ENCODE results near the gene CTSD. TPM values are rescaled to one million over a fixed set of nuclear protein-coding genes. Genes with fewer than 3 reads are reported as not detected.
A peak's percentile ranks its signal among the peaks of the same experiment; 100 is the strongest.
"Not testable (repeated sequence)": the region's sequence is repeated elsewhere in the genome, so short reads cannot be mapped to it uniquely, and the experiment has no call there.

CTSD gene
- total RNA-seq, 3 donors from 2014 or later: 74.9 to 101 (median 83.7) TPM

DNA sequence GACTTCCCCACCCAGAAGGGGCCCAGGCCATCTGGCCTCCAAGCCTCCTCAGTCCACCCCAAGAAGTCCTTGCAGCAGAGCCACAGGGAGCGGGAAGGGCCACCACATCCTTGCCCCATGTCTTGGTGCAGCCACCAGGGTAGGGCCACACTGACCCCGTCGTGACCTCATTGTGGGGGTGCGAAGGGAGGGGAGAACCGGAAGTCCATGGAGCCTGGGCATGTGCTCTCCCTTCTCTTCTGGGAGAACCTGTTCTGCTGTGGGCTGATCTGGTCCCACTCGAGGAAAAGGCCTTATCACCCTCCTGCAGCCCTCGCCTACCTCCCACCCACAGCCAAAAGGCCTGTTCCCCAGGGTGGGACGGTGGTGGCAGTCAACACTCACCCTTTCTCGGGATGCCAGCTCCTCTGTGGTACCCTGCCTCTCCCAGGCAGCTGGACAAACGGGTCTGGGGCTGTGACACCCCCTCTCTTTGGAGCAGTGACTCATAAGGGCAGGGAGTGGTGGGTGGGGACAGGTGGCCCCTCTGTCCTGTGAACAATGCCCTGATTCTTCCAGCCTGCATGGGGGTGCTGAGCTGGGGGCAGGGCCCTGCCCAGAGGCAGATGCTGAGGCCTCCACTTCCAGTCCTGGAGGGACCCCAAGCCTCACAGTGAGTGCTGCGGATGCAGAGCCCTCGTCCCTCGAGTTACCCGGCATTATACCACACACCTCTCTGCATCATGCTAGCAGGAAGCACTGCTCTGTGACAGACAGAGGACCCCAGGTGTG is 14.6 kb upstream of the CTSD start:
- H3K4me1 Mint-ChIP-seq (ENCODE audit: low read depth): peaks cover 6% of the 10 kb centered on the region
- no peaks in the 10 kb centered on the region for H3K9me3 Mint-ChIP-seq
- H3K27me3 Mint-ChIP-seq (ENCODE audit: low read depth): no peaks in the 10 kb centered on the region
- no peak for DNase-seq
- ATAC-seq: no peak
- no peak overlapping the region for H3K4me3 Mint-ChIP-seq
- H3K36me3 Mint-ChIP-seq (ENCODE audit: insufficient read depth): no peaks in the 10 kb centered on the region

DNA sequence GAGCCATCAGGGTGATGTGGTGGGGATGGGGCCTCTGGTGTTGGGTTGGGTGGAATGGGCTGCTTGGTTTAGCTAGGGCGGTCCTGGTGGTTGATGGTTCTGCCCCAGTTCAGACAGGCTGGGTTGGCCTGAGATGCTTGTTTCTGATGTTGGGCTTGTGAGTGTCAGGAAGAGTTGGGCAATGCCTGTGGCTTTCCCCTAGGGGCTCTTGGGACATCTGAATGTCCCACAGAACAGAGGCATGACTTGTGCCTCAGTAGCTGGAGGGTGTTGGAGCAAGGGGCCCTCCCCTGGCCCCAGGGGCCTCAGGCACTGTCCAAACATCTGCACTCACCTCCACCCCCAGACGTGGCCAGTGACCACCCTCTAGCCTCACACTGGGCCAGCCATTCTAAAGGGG is 14.0 kb upstream of the CTSD start:
- peaks cover 8% of the 10 kb centered on the region for H3K4me1 Mint-ChIP-seq (ENCODE audit: low read depth)
- H3K4me3 Mint-ChIP-seq: no peak overlapping the region
- H3K9me3 Mint-ChIP-seq: no peaks in the 10 kb centered on the region
- H3K36me3 Mint-ChIP-seq (ENCODE audit: insufficient read depth): no peaks in the 10 kb centered on the region
- no peaks in the 10 kb centered on the region for H3K27me3 Mint-ChIP-seq (ENCODE audit: low read depth)
- no peak for ATAC-seq
- DNase-seq: no peak

DNA sequence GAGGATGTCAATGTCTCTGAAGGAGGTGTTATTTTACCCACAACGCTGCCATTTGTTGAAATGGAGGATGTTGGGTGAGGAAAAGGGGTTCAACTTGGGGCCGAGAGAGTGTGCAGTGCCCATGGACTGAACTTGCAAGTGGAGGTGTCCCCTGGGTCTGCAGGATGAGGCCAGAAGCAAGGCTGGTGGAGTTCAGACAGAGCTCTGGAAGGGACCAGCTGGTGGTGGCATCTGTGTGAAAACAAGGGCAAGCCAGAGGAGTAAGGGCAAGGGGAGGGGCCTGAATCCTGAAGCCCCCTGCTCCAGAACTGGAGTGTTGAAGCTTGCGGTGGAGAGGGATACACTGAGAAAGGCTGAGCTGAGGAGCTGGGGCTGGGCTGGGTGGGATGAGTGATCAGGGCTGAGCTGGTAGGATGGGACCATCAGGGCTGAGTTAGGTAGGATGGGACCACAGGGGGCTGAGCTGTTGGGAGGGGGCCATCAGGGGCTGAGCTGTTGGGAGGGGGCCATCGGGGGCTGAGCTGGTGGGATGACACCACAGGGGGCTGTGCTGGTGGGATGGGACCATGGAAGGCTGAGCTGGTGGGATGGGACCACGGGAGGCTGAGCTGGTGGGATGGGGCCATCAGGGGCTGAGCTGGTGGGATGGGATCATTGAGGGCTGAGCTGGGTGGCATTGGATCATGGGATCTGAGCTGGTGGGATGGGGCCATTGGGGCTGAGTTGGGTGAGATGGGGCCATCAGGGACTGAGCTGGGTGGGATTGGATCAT is 13.4 kb upstream of the CTSD start:
- Mint-ChIP-seq H3K4me3 (no peak overlapping the region), H3K4me1 (ENCODE audit: low read depth) (peaks cover 14% of the 10 kb centered on the region), H3K27me3 (ENCODE audit: low read depth) (no peaks in the 10 kb centered on the region), H3K9me3 (no peaks in the 10 kb centered on the region), H3K36me3 (ENCODE audit: insufficient read depth) (no peaks in the 10 kb centered on the region)
- DNase-seq (no peak), ATAC-seq (no peak)

DNA sequence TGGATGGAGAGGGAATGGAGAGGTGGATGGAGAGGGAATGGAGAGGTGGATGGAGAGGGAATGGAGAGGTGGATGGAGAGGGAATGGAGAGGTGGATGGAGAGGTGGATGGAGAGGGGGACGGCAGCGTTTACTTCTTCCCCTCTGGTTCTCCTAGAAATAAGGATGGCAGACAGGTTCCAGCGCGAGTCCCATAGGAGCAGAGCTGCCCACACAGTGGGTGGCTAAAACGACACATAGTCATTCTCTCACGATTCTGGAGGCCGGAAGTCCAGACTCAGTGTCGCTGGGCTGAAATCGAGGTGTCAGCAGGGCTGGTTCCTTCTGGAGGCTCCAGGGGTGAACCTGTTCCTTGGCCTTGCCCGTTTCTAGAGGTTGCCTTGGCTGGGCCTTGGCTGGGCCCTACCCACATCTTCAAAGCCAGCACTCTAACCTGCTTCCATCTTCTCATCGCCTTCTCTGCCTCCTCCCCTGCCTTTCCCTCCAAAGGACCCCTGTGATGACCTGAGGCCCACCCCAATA is 12.7 kb upstream of the CTSD start:
- Mint-ChIP-seq H3K4me1 (ENCODE audit: low read depth) (peaks cover 18% of the 10 kb centered on the region), H3K36me3 (ENCODE audit: insufficient read depth) (no peaks in the 10 kb centered on the region), H3K27me3 (ENCODE audit: low read depth) (no peaks in the 10 kb centered on the region), H3K4me3 (no peak overlapping the region), H3K9me3 (no peaks in the 10 kb centered on the region)
- ATAC-seq (no peak), DNase-seq (no peak)

DNA sequence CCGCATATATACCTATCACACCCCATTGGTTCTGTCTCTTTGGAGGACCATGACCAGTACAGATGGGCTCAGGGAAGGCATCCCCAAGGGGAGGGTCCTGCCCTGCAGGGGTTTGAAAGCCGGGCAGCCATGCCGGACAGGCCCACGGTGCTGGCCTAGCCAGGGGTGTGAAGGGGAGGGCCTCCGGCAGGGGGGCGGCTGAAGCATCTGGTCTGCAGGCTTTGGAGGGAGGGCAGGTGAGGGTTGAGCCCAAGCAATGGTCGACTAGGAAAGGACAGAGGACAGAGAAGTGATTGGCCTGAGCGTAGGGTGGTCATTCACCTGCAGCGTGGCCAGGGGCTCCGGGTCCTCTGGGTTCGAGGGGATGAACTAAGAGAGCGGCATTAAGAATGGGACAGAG is 11.2 kb upstream of the CTSD start:
- Mint-ChIP-seq H3K9me3 (no peaks in the 10 kb centered on the region), H3K4me1 (ENCODE audit: low read depth) (peaks cover 18% of the 10 kb centered on the region), H3K36me3 (ENCODE audit: insufficient read depth) (no peaks in the 10 kb centered on the region), H3K27me3 (ENCODE audit: low read depth) (no peaks in the 10 kb centered on the region), H3K4me3 (no peak overlapping the region)
- ATAC-seq (no peak), DNase-seq (no peak)

DNA sequence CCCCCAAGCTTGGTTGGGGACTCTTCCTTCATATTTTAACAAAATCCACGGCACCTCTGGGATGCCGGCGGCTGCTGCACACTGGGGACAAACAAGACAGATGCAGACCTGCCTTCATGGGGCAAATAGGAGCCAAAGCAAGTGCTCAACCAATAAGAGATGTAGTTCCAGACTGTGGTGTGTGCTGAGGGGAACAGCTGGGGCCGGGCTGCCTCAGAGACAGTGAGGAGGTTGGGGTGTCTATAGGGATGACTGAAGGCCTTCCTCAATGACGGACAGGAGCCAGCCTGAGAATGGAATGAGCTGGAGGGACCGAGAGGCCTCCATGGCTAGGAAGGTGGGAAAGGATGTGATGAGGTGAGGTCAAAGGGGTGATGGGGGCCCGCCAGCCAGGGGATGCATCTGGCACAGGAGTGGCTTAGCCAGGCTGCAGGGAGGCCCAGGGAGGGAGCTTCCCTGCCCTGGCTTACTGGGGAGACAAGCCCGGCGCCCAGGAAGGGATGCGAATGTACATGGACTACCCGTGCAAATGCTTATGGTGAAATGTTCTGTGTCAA is 10.3 kb upstream of the CTSD start:
- DNase-seq: no peak
- no peak for ATAC-seq
- H3K4me1 Mint-ChIP-seq (ENCODE audit: low read depth): peaks cover 18% of the 10 kb centered on the region
- H3K9me3 Mint-ChIP-seq: no peaks in the 10 kb centered on the region
- H3K4me3 Mint-ChIP-seq: no peak overlapping the region
- no peaks in the 10 kb centered on the region for H3K27me3 Mint-ChIP-seq (ENCODE audit: low read depth)
- H3K36me3 Mint-ChIP-seq (ENCODE audit: insufficient read depth): no peaks in the 10 kb centered on the region

DNA sequence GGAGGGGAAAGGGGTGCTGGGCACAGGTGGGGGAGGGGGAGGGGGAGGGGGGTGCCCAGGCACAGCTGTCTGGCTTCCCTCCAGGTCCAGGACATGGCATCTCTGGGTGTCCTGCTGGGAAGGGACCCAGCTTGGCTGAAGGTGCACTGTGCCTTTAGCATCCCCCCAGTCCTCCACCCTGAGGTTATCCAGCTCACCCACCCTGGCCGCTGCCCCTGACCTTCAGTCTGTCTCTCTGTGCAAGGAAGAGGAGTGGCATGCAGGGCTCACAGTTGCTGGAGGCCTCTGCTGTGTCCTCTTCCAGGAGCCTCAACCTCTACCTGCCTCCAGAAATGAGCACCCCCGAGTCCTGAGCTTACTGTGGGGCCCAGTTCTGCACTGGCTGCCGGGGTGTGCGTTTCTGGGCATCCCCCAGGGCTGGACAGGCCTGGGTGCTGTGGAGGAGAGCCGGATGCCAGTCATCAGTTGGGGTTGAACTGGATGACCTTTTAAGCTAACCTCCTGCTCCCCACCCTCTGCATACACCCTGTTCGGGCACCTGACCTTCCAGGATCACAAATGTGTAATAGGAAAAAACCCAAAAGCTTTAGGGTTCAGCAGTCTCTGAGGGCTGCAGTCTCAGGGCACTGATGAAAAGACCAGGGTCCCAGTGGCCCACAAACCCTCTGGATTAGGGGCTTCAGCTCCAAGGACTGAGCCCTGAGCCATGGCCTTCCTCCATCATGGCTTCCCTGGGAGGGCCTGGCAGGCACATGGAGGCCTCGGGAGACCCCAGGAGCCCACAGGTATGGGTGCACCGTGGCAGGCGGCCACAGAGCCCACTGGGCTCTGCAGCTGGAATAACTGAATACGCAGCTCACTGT is 9.6 kb upstream of the CTSD start:
- H3K4me1 Mint-ChIP-seq (ENCODE audit: low read depth): peaks cover 18% of the 10 kb centered on the region
- H3K27me3 Mint-ChIP-seq (ENCODE audit: low read depth): no peaks in the 10 kb centered on the region
- DNase-seq (no peak), ATAC-seq (no peak)
- no peak overlapping the region for H3K4me3 Mint-ChIP-seq
- H3K36me3 Mint-ChIP-seq (ENCODE audit: insufficient read depth): no peaks in the 10 kb centered on the region
- H3K9me3 Mint-ChIP-seq: no peaks in the 10 kb centered on the region

DNA sequence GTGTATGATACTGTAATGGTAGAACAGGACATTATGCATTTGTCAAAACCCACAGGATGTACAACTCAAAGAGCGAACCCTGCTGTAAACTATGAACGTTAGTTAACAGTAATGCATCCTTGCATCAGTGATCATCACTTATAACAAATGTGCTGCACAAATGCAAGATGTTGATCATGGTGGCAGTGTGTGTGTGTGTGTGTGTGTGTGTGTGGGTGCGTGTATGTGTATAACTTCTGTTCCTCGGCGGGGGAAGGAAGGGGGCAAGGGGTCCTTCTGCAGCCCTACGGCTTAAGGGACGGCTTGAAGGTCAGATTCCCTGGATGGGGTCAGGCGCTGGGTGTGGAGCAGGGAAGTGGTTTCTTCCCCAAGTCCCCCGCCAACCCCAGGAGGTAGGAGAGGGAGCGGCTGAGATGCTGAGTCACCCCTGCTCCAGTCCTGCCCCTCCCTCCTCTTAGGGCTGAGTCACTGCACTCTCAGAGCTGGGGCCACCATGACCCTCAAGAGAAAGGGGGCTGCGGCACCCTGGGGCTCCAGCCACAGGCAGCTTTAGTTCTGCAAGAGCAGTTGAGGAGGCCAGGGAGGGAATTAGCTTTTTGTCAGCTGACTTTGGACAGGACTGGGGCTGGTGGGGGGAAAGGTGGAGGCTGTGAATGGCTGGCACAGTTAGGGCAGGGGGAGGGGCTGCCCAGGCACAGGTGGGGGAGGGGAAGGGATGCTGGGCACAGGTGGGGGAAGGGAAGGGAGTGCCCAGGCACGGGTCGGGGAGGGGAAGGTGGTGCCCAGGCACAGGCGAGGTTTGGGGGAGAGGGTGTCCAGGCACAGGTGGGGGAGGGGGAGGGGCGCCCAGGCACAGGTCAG is 8.8 kb upstream of the CTSD start:
- H3K36me3 Mint-ChIP-seq (ENCODE audit: insufficient read depth): no peaks in the 10 kb centered on the region
- no peaks in the 10 kb centered on the region for H3K9me3 Mint-ChIP-seq
- ATAC-seq (peak; percentile 98 to 99), DNase-seq (peak; percentile 48)
- peak overlapping the region; percentile 43 for H3K4me3 Mint-ChIP-seq
- peaks cover 18% of the 10 kb centered on the region for H3K4me1 Mint-ChIP-seq (ENCODE audit: low read depth)
- H3K27me3 Mint-ChIP-seq (ENCODE audit: low read depth): no peaks in the 10 kb centered on the region

DNA sequence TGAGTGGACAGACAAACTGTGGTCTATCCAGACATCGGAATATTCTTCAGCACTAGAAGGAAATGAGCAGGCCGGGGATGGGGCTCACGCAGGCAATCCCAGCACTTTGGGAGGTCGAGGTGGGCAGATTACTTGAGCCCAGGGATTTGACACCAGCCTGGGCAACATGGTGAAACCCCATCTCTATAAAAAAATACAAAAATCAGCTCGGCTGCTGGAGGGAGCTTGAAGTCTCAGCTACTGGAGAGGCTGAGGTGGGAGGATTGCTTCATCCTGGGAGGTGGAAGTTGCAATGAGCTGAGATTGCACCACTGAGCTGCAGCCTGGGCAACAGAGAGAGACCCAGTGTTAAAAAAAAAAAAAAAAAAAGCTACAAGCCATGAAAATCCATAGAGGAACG is 8.0 kb upstream of the CTSD start:
- ATAC-seq: no peak
- Mint-ChIP-seq H3K36me3 (ENCODE audit: insufficient read depth) (no peaks in the 10 kb centered on the region), H3K9me3 (no peaks in the 10 kb centered on the region), H3K27me3 (ENCODE audit: low read depth) (no peaks in the 10 kb centered on the region), H3K4me3 (no peak overlapping the region), H3K4me1 (ENCODE audit: low read depth) (peaks cover 18% of the 10 kb centered on the region)
- no peak for DNase-seq

DNA sequence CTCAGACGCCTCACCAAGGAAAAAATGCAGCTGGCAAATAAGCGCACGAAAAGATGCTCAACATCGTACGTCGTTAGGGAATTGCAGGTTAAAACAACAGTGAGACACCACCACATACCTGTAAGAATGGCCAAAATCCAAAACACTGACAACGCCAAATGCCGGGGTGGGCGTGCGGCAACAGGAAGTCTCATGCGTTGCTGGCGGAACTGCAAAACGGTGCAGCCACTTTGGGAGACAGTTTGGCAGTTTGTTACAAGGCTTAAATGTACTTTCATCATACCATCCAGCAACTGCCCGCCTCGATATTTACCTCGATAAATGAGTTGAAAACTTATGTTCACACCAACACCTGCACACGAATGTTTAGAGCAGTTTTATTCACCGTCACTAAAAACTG is 7.5 kb upstream of the CTSD start:
- DNase-seq: no peak
- Mint-ChIP-seq H3K4me1 (ENCODE audit: low read depth) (peaks cover 18% of the 10 kb centered on the region), H3K4me3 (no peak overlapping the region), H3K36me3 (ENCODE audit: insufficient read depth) (no peaks in the 10 kb centered on the region), H3K27me3 (ENCODE audit: low read depth) (no peaks in the 10 kb centered on the region), H3K9me3 (no peaks in the 10 kb centered on the region)
- ATAC-seq: no peak

DNA sequence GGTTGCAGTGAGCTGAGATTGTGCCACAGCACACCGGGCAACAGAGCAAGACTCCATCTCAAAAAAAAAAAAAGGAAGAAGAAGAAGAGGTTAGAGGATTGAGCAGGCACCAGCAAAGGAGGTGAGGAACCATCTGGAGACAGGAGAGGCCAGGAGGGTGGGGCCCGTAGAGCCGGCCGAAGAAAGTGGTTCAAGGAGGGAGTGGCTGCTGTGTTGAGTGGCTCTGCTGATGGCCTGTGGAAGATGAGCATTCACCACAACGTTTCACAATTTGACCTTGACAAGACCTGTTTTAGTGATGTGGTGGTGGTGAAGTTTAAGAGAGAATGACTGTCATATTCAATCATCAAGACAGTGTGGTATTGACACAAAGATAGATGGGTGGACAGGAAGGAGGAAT is 6.8 kb upstream of the CTSD start:
- H3K4me3 Mint-ChIP-seq: no peak overlapping the region
- no peak for ATAC-seq
- peaks cover 18% of the 10 kb centered on the region for H3K4me1 Mint-ChIP-seq (ENCODE audit: low read depth)

DNA sequence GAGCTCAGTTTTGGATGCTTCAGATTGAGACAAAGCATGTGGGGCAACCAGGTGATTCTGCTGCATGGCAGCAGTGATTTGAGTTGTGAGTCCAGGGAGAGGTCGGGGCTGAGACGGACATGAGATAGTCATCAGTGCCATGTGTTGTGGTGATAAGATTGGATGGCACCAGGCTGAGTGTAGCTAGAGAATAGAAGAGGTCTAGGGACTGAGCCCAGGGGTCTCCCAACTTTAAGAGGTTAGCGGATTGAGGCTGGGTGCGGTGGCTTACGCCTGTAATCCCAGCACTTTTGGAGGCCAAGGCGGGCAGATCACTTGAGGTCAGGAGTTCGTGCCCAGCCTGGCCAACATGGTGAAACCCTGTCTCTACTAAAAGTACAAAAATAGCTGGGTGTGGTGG is 6.3 kb upstream of the CTSD start:
- peaks cover 18% of the 10 kb centered on the region for H3K4me1 Mint-ChIP-seq (ENCODE audit: low read depth)
- ATAC-seq: no peak

More for the DNA sequence above, 6.8 kb upstream of the CTSD start:
- no peak for DNase-seq
- H3K36me3 Mint-ChIP-seq (ENCODE audit: insufficient read depth): no peaks in the 10 kb centered on the region
- H3K9me3 Mint-ChIP-seq: no peaks in the 10 kb centered on the region
- no peaks in the 10 kb centered on the region for H3K27me3 Mint-ChIP-seq (ENCODE audit: low read depth)

DNA sequence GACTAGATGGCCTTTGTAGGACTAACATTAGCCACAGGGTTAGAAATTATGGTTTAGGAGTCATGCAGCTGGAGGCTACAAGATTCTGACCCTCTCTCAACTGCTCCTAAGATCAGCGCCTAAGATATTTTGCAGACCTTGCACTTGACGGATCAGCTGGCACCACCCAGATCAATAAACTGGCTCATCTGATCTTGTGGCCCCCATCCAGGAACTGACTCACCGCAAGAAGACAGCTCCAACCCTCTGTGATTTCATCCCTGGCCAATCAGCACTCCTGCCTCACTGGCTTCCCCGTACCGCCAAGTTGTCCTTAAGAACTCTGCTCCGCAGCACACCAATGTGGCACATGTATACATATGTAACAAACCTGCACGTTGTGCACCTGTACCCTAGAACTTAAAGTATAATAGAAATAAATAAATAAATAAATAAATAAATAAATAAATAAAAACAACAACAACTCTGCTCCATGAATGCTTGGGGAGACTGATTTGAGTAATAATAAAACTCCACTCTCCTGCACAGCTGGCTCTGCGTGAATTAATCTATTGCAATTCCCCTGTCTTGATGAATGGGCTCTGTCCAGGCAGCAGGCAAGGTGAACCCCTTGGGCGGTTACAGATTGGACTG is 5.7 kb upstream of the CTSD start:
- not testable (repeated sequence) for H3K36me3 Mint-ChIP-seq (ENCODE audit: insufficient read depth); H3K27me3 Mint-ChIP-seq (ENCODE audit: low read depth); H3K4me3 Mint-ChIP-seq; DNase-seq; H3K9me3 Mint-ChIP-seq; ATAC-seq
- H3K4me1 Mint-ChIP-seq (ENCODE audit: low read depth): peaks cover 18% of the 10 kb centered on the region

More for the DNA sequence above, 6.3 kb upstream of the CTSD start:
- Mint-ChIP-seq H3K27me3 (ENCODE audit: low read depth) (no peaks in the 10 kb centered on the region), H3K36me3 (ENCODE audit: insufficient read depth) (no peaks in the 10 kb centered on the region), H3K9me3 (no peaks in the 10 kb centered on the region), H3K4me3 (no peak overlapping the region)
- no peak for DNase-seq

Measured in activated T-cell treated with anti-CD3 and anti-CD28 coated beads, Interleukin-2, amount 50 U/mL, for 4 hours (primary cell).